GM12891 (cell line): ENCODE measurements around the gene SH2B2.
"Not testable (repeated sequence)": the region's sequence is repeated elsewhere in the genome, so short reads cannot be mapped to it uniquely, and the experiment has no call there.

ENCODE experiments used
- POLR2A ChIP-seq: IDR thresholded peaks from 2 replicates; pipeline ENCODE4 v1.6.1; 2011; ENCODE audit warnings: low read depth, low read length, control low read depth
- POLR2AphosphoS5 ChIP-seq: IDR thresholded peaks from 2 replicates; pipeline ENCODE4 v1.6.1; 2011; ENCODE audit warnings: low read depth, low read length, control low read depth
- TAF1 ChIP-seq: IDR thresholded peaks from 2 replicates; pipeline ENCODE4 v1.6.1; 2011; ENCODE audit warnings: low read depth, low read length, control low read depth

GRCh38 chr7:102370038-102370437 is 83.4 kb downstream of the SH2B2 start:
- TF ChIP-seq POLR2A, POLR2AphosphoS5, TAF1: not testable (repeated sequence)
